Uterus (tissue), 2 donors: ENCODE measurements around the gene ADNP.

ENCODE experiments used
- POLR2A ChIP-seq, 2 donors: fragments of 450-650 bp; IDR thresholded peaks; one replicate each; pipeline ENCODE4 v1.6.1; 2016; ENCODE audit warnings: antibody characterized with exemption in 2 of 2, mild to moderate bottlenecking in 1 of 2, moderate library complexity in 1 of 2
- TF ChIP-seq, protein P1 (sequence below), 4 experiments: fragments of 200-600 bp in 2 of 4; fragments of 450-650 bp in 2 of 4; sonication (generic) in 2 of 4; IDR thresholded peaks; one replicate each; pipeline ENCODE4 v1.5.1; 2016 to 2019; ENCODE audit warnings: antibody characterized with exemption in 4 of 4, mild to moderate bottlenecking in 2 of 4, moderate library complexity in 1 of 4

DNA sequence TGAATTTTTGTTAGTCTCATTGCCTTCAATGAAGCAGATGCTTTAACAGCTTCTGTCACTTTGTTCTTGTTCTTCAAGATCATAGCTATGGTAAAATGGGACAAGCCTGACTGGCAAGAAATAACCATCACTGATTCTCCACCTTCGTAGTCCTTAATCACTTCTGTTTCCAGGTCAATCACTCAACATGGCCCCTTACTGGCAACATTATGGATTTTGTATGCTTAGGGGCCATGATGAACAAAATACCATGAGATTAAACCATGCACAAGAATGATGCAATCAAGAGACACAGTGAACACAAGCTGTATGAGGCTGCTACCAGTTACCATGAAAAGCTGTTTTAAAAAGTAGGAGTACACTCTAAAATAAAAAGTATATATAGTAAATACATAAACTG, 32.8 kb downstream of the ADNP start:
- TF ChIP-seq, protein P1, sequence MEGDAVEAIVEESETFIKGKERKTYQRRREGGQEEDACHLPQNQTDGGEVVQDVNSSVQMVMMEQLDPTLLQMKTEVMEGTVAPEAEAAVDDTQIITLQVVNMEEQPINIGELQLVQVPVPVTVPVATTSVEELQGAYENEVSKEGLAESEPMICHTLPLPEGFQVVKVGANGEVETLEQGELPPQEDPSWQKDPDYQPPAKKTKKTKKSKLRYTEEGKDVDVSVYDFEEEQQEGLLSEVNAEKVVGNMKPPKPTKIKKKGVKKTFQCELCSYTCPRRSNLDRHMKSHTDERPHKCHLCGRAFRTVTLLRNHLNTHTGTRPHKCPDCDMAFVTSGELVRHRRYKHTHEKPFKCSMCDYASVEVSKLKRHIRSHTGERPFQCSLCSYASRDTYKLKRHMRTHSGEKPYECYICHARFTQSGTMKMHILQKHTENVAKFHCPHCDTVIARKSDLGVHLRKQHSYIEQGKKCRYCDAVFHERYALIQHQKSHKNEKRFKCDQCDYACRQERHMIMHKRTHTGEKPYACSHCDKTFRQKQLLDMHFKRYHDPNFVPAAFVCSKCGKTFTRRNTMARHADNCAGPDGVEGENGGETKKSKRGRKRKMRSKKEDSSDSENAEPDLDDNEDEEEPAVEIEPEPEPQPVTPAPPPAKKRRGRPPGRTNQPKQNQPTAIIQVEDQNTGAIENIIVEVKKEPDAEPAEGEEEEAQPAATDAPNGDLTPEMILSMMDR (IDR thresholded peaks at IDR 0.05): no peak
- no peak for TF ChIP-seq POLR2A (IDR thresholded peaks at IDR 0.05)
